GM20000 (cell line): ENCODE measurements around the gene SNX27.
"Not testable (repeated sequence)": the region's sequence is repeated elsewhere in the genome, so short reads cannot be mapped to it uniquely, and the experiment has no call there.

ENCODE experiments used
- DNase-seq: peaks from one replicate; pipeline ENCODE4 v3.0.0; 2012; ENCODE audit warnings: low spot score
- CTCF ChIP-seq: IDR thresholded peaks from 2 replicates; pipeline ENCODE4 v1.5.1; 2012; ENCODE audit warnings: mild to moderate bottlenecking, control low read depth; ENCODE audit errors: extremely low read depth, missing control alignments

SNX27 gene

GRCh38 chr1:151673407-151673806 lies 61.6 kb downstream of the SNX27 start:
- DNase-seq, result no peak

GRCh38 chr1:151680391-151680790 lies 68.5 kb downstream of the SNX27 start:
- no peak for TF ChIP-seq CTCF
- DNase-seq, result no peak

More at GRCh38 chr1:151673407-151673806, 61.6 kb downstream of the SNX27 start:
- TF ChIP-seq CTCF, result no peak

GRCh38 chr1:151680826-151681225 lies 69.0 kb downstream of the SNX27 start:
- no peak for TF ChIP-seq CTCF
- no peak for DNase-seq

- no peak for DNase-seq
- TF ChIP-seq CTCF, result no peak
These were observed 70.1 kb downstream of the SNX27 start for GRCh38 chr1:151681923-151682322.

GRCh38 chr1:151682901-151683300 lies 71.1 kb downstream of the SNX27 start:
- not testable (repeated sequence) for DNase-seq

- no peak for DNase-seq
- no peak for TF ChIP-seq CTCF
These were observed 72.3 kb downstream of the SNX27 start for GRCh38 chr1:151684128-151684527.

GRCh38 chr1:151686561-151686960 lies 74.7 kb downstream of the SNX27 start:
- DNase-seq, result no peak
- TF ChIP-seq CTCF, result no peak

GRCh38 chr1:151689494-151689893 lies 77.6 kb downstream of the SNX27 start:
- no peak for DNase-seq
- no peak for TF ChIP-seq CTCF
